Measurements from ENCODE around the gene ADORA2A.

ADORA2A gene

GRCh38 chr22:24401931-24402367 is 25.4 kb upstream of the ADORA2A start:
- H3K27ac ChIP-seq (replicated peaks), result no peak overlapping the region
- H3K27me3 ChIP-seq (ENCODE audit: insufficient read depth, poor library complexity, severe bottlenecking), result no peaks in the 10 kb centered on the region
- H3K4me3 ChIP-seq (replicated peaks; ENCODE audit: insufficient read depth, low read length), result no peak overlapping the region
- DNase-seq (ENCODE audit: low read depth in 1 of 2, low spot score in 1 of 2), result no peak
- TF ChIP-seq GABPA (IDR thresholded peaks at IDR 0.05; ENCODE audit: low read depth) (no peak), SPI1 (IDR thresholded peaks at IDR 0.05; ENCODE audit: borderline replicate concordance, low read depth) (no peak), POLR2AphosphoS5 (IDR thresholded peaks at IDR 0.05; ENCODE audit: low read depth) (no peak), REST (IDR thresholded peaks at IDR 0.05; ENCODE audit: insufficient replicate concordance, low read depth) (no peak), CTCF (IDR thresholded peaks at IDR 0.05; ENCODE audit: insufficient read depth, low read length) (no peak)

- Histone ChIP-seq H3K27ac (replicated peaks) (no peak overlapping the region), H3K27me3 (ENCODE audit: insufficient read depth, poor library complexity, severe bottlenecking) (no peaks in the 10 kb centered on the region), H3K4me3 (replicated peaks; ENCODE audit: insufficient read depth, low read length) (no peak overlapping the region)
- no peak for TF ChIP-seq CTCF (IDR thresholded peaks at IDR 0.05; ENCODE audit: insufficient read depth, low read length)
- TF ChIP-seq SPI1 (IDR thresholded peaks at IDR 0.05; ENCODE audit: borderline replicate concordance, low read depth), result peak; percentile 79; the same call in 1 of the 2 replicates
- peak; percentile 28 to 53 for DNase-seq (ENCODE audit: low read depth in 1 of 2, low spot score in 1 of 2)
Measured at GRCh38 chr22:24402460-24403192, 24.8 kb upstream of the ADORA2A start.

GRCh38 chr22:24403346-24403745 is 24.1 kb upstream of the ADORA2A start:
- H3K4me3 ChIP-seq (replicated peaks; ENCODE audit: insufficient read depth, low read length), result no peak overlapping the region
- no peaks in the 10 kb centered on the region for H3K27me3 ChIP-seq (ENCODE audit: insufficient read depth, poor library complexity, severe bottlenecking)
- TF ChIP-seq SPI1 (IDR thresholded peaks at IDR 0.05; ENCODE audit: borderline replicate concordance, low read depth) (no peak), GABPA (IDR thresholded peaks at IDR 0.05; ENCODE audit: low read depth) (no peak), POLR2AphosphoS5 (IDR thresholded peaks at IDR 0.05; ENCODE audit: low read depth) (no peak), CTCF (IDR thresholded peaks at IDR 0.05; ENCODE audit: insufficient read depth, low read length) (no peak), REST (IDR thresholded peaks at IDR 0.05; ENCODE audit: insufficient replicate concordance, low read depth) (no peak)
- no peak for DNase-seq (ENCODE audit: low read depth in 1 of 2, low spot score in 1 of 2)
- H3K27ac ChIP-seq (replicated peaks), result no peak overlapping the region

Measured in HL-60 (cell line).